ENCODE data around the gene CLDN7.

DNA sequence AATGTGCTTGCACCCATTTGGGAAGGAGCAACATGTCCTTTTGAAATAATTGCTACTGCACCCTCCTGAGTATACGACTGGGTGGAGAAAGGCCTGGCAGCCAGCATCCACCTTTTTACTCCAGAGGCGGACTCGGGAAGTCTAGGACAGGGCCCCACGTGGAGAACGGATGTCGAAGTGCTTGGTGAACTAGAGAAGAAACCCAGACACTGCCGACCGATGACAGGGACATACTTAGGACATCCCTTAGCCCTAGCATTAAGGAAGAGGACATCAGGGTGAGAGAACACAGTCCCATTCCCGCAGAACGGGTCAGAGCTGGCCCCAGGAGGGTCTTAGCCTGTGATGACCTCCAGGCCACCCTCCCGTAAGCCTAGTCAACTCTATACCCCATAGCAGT lies 28.4 kb upstream of the CLDN7 start:
- no peak for TF ChIP-seq ZNF274 (IDR thresholded peaks at IDR 0.05; ENCODE audit: low read depth, low read length)
- TF ChIP-seq SUZ12 (IDR thresholded peaks at IDR 0.05; ENCODE audit: extremely low read depth, insufficient read depth, insufficient read length) = no peak
